ENCODE results near the gene CANT1. TPM values are rescaled to one million over a fixed set of nuclear protein-coding genes. Genes with fewer than 3 reads are reported as not detected.
"Not testable (repeated sequence)": the region's sequence is repeated elsewhere in the genome, so short reads cannot be mapped to it uniquely, and the experiment has no call there.

Gene CANT1
- total RNA-seq, 2 experiments from 2014 or later, result 78.4 to 81.1 TPM

- ChIA-PET CTCF (interaction anchor here (1.3 kb wide), 1 partner anchor 361 kb away, joined by 4 read pairs; no protein-coding TSS in a partner anchor), POLR2A (no interaction called here)
- no peak overlapping the region for H3K4me3 Mint-ChIP-seq
- no peak overlapping the region for H3K27ac Mint-ChIP-seq
- DNase-seq, result no peak
- no peaks in the 10 kb centered on the region for H3K36me3 Mint-ChIP-seq (ENCODE audit: low read depth)
- H3K27me3 Mint-ChIP-seq, result peaks cover 7% of the 10 kb centered on the region
- no peaks in the 10 kb centered on the region for H3K4me1 Mint-ChIP-seq
- H3K9me3 Mint-ChIP-seq, result peaks cover 11% of the 10 kb centered on the region
These were observed 30.3 kb upstream of the CANT1 start for GRCh38 chr17:79039886-79040285.

DNA sequence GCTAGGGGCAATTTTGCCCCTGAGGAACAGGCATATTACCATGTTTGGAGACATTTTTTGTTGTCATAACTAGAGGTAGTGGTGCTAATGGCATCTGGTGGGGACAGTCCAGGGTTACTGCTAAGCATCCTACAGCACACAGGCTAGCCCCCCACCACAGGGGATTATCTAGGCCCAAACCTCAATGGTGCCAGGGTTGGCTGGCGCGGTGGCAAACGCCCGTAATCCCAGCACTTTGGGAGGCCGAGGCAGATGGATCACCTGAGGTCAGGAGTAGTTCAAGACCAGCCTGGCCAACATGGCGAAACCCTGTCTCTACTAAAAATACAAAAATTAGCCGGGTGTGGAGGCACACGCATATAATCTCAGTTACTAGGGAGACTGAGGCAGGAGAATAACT is 29.6 kb upstream of the CANT1 start:
- POLR2A ChIA-PET, result no interaction called here
- no peaks in the 10 kb centered on the region for H3K4me1 Mint-ChIP-seq
- no peaks in the 10 kb centered on the region for H3K36me3 Mint-ChIP-seq (ENCODE audit: low read depth)
- H3K4me3 Mint-ChIP-seq, result no peak overlapping the region
- H3K9me3 Mint-ChIP-seq, result peaks cover 11% of the 10 kb centered on the region
- peaks cover 7% of the 10 kb centered on the region for H3K27me3 Mint-ChIP-seq
- CTCF ChIA-PET, result no interaction called here
- DNase-seq, result no peak
- H3K27ac Mint-ChIP-seq, result no peak overlapping the region

DNA sequence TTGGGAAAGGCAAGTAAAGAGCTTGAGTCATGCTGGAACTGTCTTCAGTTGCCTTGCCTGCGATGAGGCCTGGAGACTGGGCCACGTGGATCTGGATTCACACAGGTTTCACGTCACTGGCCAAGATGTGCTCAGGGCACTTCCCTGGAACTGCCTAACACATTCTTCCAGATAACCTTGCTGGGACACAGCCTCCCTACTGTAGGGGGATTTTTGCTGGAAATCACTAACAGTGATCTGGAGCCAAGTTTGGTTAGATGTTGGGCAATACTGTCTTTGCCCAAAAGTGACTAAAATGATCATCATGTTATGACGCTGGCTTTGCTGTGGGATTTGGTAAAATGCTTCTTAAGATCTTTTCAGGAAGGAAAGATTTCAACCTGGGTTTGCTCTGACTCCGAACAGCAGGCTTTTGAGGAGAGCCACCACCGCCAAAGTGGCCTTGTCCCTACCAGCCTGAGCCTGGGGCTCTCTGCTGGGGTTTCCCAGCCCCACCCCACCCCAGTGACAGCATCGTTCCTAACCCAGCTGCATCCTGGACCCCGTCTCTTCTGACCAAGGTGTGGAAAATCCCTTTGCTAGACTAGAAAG is 29.1 kb upstream of the CANT1 start:
- no peak for DNase-seq
- CTCF ChIA-PET, result no interaction called here
- H3K9me3 Mint-ChIP-seq, result peaks cover 11% of the 10 kb centered on the region
- no peaks in the 10 kb centered on the region for H3K4me1 Mint-ChIP-seq
- H3K36me3 Mint-ChIP-seq (ENCODE audit: low read depth), result no peaks in the 10 kb centered on the region
- no peak overlapping the region for H3K27ac Mint-ChIP-seq
- peaks cover 7% of the 10 kb centered on the region for H3K27me3 Mint-ChIP-seq
- no peak overlapping the region for H3K4me3 Mint-ChIP-seq
- POLR2A ChIA-PET, result no interaction called here

GRCh38 chr17:79036596-79036995 is 27.0 kb upstream of the CANT1 start:
- Mint-ChIP-seq H3K27me3 (peaks cover 5% of the 10 kb centered on the region), H3K9me3 (no peaks in the 10 kb centered on the region), H3K36me3 (ENCODE audit: low read depth) (no peaks in the 10 kb centered on the region), H3K4me1 (no peaks in the 10 kb centered on the region), H3K4me3 (no peak overlapping the region), H3K27ac (no peak overlapping the region)
- DNase-seq, result no peak
- ChIA-PET POLR2A (no interaction called here), CTCF (interaction anchor here (0.6 to 1.9 kb wide), 2 partner anchors 9 to 49 kb away, joined by 3 to 6 read pairs; no protein-coding TSS in a partner anchor)

GRCh38 chr17:79036181-79036580 is 26.6 kb upstream of the CANT1 start:
- Mint-ChIP-seq H3K9me3 (no peaks in the 10 kb centered on the region), H3K4me1 (no peaks in the 10 kb centered on the region), H3K27me3 (peaks cover 5% of the 10 kb centered on the region), H3K36me3 (ENCODE audit: low read depth) (no peaks in the 10 kb centered on the region), H3K4me3 (no peak overlapping the region), H3K27ac (no peak overlapping the region)
- no peak for DNase-seq
- ChIA-PET POLR2A (no interaction called here), CTCF (interaction anchor here (0.6 to 1.9 kb wide), 2 partner anchors 9 to 49 kb away, joined by 3 to 6 read pairs; no protein-coding TSS in a partner anchor)

DNA sequence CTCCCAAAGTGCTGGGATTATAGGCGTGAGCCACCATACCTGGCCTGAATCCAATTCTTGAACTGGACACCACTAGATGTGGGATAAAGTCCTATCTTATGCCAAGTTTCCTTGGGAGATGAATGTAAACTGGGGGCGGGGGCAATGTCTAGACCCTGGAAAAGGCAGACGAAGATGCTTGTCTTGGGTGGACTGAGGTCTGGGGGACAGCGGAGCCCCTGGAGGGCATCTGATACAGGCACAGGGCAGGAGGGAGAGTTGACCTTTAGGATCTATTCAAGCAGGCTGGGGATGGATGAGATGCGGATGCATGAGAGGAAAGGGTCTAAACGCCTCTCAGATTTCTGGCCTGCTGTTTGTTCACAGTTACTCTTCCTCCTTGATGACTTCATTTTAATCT is 26.1 kb upstream of the CANT1 start:
- ChIA-PET POLR2A (no interaction called here), CTCF (interaction anchor here (1.9 kb wide), 1 partner anchor 9 kb away, joined by 6 read pairs; no protein-coding TSS in a partner anchor)
- H3K27me3 Mint-ChIP-seq, result peaks cover 5% of the 10 kb centered on the region

DNA sequence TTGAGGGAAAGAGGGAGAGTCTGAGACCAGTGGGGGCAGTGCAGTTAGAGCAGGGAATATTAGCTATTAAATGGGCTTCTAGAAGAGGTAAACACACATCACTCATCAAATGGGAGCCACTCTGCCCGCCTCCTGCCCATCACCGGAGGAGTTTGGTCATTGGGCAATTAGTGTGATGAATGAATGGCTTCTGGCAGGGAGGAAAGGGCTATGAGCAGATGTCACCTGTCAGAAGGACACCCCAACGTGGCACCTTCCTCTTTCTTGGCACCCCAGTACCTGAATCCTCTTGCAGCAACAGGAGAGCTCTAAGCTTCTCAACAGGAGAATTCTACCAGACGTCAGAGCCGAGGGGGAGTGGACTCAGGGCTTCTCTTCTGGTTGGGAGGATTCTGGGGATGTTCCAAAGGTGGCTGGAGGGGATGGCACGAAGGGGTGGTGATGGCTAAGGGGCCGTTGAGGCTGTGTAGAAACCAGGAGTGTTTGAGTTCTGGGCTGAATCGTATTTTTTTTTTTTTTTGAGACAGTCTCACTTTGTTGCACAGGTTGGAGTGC is 25.4 kb upstream of the CANT1 start:
- H3K27ac Mint-ChIP-seq, result no peak overlapping the region
- peaks cover 5% of the 10 kb centered on the region for H3K27me3 Mint-ChIP-seq
- H3K9me3 Mint-ChIP-seq, result no peaks in the 10 kb centered on the region
- POLR2A ChIA-PET, result no interaction called here
- CTCF ChIA-PET, result interaction anchor here (1.9 kb wide), 1 partner anchor 10 kb away, joined by 6 read pairs; no protein-coding TSS in a partner anchor
- no peaks in the 10 kb centered on the region for H3K4me1 Mint-ChIP-seq
- DNase-seq, result no peak
- H3K4me3 Mint-ChIP-seq, result no peak overlapping the region
- no peaks in the 10 kb centered on the region for H3K36me3 Mint-ChIP-seq (ENCODE audit: low read depth)

More for the DNA sequence above, 26.1 kb upstream of the CANT1 start:
- Mint-ChIP-seq H3K9me3 (no peaks in the 10 kb centered on the region), H3K4me3 (no peak overlapping the region), H3K36me3 (ENCODE audit: low read depth) (no peaks in the 10 kb centered on the region), H3K27ac (no peak overlapping the region), H3K4me1 (no peaks in the 10 kb centered on the region)
- no peak for DNase-seq

DNA sequence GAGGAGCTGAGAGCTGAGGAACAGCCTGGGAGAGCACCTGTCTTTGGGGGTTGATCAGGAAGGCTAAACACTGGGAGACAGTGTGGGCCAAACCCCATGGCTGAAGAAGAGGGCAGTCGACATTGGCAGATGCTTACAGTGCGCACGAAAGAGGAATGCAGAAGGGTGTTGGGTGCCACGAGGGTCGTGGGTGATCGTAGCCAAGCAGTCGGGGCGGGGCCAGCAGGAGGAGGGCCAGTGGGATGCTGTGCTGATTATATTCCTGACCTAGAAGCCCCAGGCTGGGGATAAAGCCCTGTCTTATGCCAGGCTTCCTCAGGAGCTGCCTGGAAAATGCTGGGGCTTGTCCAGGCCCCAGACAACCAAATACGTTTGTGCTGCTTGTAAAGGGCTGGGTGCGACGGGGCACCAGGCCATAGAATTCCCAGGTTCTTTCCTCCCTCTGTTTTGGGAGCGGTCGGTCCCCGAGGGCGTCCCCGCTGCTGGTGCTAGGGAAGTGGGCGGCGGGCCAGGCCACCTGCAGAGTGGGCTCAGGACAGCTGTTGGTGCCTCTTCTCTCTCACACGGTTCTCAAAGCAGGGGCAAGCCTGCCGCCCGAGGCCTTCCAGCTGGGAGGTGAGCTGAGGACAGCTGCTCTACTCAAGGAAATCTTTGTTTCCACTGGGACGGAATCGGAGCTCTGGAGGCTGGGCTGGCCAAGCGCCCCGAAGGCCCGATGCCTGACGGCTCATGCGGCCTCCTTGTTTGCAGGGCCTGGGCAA is 24.4 kb upstream of the CANT1 start:
- H3K27ac Mint-ChIP-seq, result no peak overlapping the region
- H3K4me1 Mint-ChIP-seq, result no peaks in the 10 kb centered on the region
- CTCF ChIA-PET, result no interaction called here

GRCh38 chr17:79033046-79033616 is 23.6 kb upstream of the CANT1 start:
- Mint-ChIP-seq H3K27ac (no peak overlapping the region), H3K36me3 (ENCODE audit: low read depth) (no peaks in the 10 kb centered on the region), H3K4me3 (no peak overlapping the region), H3K9me3 (no peaks in the 10 kb centered on the region), H3K4me1 (no peaks in the 10 kb centered on the region), H3K27me3 (peaks cover 15% of the 10 kb centered on the region)
- ChIA-PET CTCF (no interaction called here), POLR2A (no interaction called here)
- no peak for DNase-seq

More for the DNA sequence above, 24.4 kb upstream of the CANT1 start:
- Mint-ChIP-seq H3K4me3 (no peak overlapping the region), H3K9me3 (no peaks in the 10 kb centered on the region), H3K36me3 (ENCODE audit: low read depth) (no peaks in the 10 kb centered on the region), H3K27me3 (peaks cover 9% of the 10 kb centered on the region)
- DNase-seq, result no peak
- POLR2A ChIA-PET, result no interaction called here

- Mint-ChIP-seq H3K4me1 (no peaks in the 10 kb centered on the region), H3K36me3 (ENCODE audit: low read depth) (no peaks in the 10 kb centered on the region), H3K27me3 (peaks cover 18% of the 10 kb centered on the region), H3K9me3 (no peaks in the 10 kb centered on the region), H3K4me3 (no peak overlapping the region), H3K27ac (no peak overlapping the region)
- no peak for DNase-seq
- POLR2A ChIA-PET, result no interaction called here
- CTCF ChIA-PET, result no interaction called here
These were observed 22.7 kb upstream of the CANT1 start for GRCh38 chr17:79031996-79032875.

DNA sequence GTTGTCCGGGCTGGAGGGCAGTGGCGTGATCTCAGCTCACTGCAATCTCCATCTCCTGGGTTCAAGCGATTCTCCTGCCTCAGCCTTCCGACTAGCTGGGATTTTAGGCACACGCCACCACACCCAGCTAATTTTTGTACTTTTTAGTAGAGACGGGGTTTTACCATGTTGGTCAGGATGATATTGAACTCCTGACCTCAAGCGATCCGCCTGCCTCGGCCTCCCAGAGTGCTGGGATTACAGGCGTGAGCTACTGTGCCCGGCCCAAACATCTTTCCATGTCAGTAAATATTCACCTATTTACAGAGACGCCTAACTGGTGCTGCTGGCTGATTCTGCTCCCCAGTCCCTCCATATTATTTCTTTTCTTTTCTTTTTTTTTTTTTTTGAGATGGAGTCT is 21.1 kb upstream of the CANT1 start:
- H3K4me1 Mint-ChIP-seq; H3K36me3 Mint-ChIP-seq (ENCODE audit: low read depth); DNase-seq; H3K4me3 Mint-ChIP-seq; H3K27ac Mint-ChIP-seq; POLR2A ChIA-PET; H3K9me3 Mint-ChIP-seq: not testable (repeated sequence)
- CTCF ChIA-PET, result interaction anchor here (0.7 kb wide), 1 partner anchor 1046 kb away, joined by 4 read pairs; no protein-coding TSS in a partner anchor
- H3K27me3 Mint-ChIP-seq, result peaks cover 28% of the 10 kb centered on the region

GRCh38 chr17:79029327-79030009 is 19.9 kb upstream of the CANT1 start:
- Mint-ChIP-seq H3K36me3 (ENCODE audit: low read depth) (no peaks in the 10 kb centered on the region), H3K4me1 (peaks cover 8% of the 10 kb centered on the region), H3K27me3 (peaks cover 38% of the 10 kb centered on the region), H3K27ac (no peak overlapping the region), H3K4me3 (no peak overlapping the region), H3K9me3 (no peaks in the 10 kb centered on the region)
- DNase-seq, result no peak
- ChIA-PET POLR2A (no interaction called here), CTCF (interaction anchor here (1.2 kb wide), 1 partner anchor 8 kb away, joined by 3 read pairs; no protein-coding TSS in a partner anchor)

Measured in activated CD4-positive, alpha-beta memory T cell treated with anti-CD3 and anti-CD28 coated beads, Interleukin-2, amount 10 ng/mL, durations not matched to agents 7 days and 5 days (primary cell).